Measurements from ENCODE around the gene IL4R.
"Not testable (repeated sequence)": the region's sequence is repeated elsewhere in the genome, so short reads cannot be mapped to it uniquely, and the experiment has no call there.

IL4R gene

DNA sequence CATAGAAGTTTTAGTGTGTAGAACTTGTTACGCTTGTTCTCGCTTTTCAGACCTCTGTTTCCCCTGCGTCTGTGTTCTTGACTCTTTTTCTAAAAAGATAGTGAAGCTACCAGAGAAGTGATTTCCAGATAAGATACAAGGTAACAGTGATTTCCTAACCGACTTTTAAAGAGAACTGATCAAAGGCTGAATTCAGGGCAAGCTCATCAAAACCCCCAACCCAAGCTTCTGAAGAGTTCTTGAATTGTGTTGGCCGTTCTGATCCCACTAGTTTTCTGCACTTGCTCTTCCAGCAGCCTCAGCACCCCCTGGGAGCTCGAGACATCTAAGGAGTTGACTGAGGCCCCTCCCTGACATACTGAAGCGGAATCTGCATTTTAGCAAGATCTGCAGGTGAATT, 32.5 kb upstream of the IL4R start:
- Mint-ChIP-seq H3K27me3 (no peaks in the 10 kb centered on the region), H3K27ac (peak overlapping the region in 1 of 2 donors; percentile 49), H3K4me1 (peaks cover 59% of the 10 kb centered on the region)

DNA sequence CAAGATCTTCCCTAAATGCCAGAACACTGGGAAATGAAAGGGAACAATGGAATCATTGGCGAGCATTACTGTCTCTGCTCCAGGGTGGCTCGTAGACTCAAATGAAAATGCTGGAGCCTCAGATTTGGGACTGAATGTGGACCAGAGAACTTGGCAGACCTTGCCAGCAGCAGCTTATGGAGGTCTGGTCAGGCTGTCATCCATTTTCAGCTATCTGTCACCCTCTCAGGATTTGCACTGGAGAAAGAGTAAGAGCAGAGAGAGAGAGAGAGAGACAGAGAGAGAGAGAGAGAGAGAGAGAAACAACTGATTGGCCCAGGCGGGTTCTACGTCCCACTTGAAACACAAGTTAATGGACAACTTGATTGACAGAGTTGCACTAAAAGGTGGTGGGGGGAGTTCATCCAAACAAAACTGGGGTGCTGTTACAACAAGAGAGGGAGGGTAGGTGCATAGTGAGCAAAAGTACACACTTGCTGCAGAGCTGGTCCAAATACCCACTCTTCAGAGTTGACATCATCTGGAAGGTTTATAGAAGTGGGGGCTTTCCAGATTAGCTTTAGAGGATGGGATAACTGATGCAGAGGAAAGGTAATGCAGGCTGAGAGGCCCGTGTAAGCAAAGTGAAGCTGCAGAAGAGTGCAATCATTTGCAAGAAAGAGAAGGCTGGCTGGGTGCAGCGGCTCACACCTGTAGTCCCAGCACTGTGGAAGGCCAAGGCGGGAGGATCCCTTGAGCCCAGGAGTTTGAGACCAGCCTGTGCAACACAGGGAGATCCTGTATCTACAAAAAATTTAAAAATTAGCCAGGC, 28.7 kb upstream of the IL4R start:
- Mint-ChIP-seq H3K4me3 (peak overlapping the region; percentile 28 to 58), H3K4me1 (peaks cover 76% of the 10 kb centered on the region), H3K27ac (peak overlapping the region; percentile 6 to 21), H3K9me3 (peaks cover 5 to 8% of the 10 kb centered on the region in 2 donors), H3K27me3 (no peaks in the 10 kb centered on the region)
- DNase-seq: no peak
- ATAC-seq: peak; percentile 82

More for the DNA sequence above, 32.5 kb upstream of the IL4R start:
- Mint-ChIP-seq H3K9me3 (no peaks in the 10 kb centered on the region), H3K4me3 (no peak overlapping the region)
- ATAC-seq: no peak
- DNase-seq: no peak

DNA sequence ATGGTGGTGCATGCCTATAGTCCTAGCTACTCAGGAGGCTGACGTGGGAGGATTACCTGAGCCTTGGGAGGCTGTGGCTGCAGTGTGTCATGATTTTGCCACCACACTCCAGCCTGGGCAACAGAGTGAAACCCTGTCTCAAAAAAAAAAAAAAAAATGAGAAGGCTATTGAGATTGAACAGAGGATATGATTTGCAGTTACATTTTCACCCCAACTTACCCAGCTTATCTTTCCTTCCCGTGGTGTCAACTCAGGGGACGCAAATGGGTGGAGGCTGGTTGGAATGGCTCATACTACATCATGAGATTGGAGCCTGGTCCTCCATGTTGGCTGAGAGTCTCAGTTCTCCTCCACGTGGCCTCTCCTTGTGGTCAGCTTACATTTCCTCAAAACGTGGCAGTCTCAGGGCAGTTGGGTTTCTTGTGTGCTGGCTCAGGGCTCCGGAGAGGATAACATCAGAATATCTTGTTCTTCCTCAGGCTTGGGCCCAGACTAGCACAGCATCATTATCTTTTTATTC, 28.0 kb upstream of the IL4R start:
- peaks cover 83% of the 10 kb centered on the region for H3K4me1 Mint-ChIP-seq
- H3K27me3 Mint-ChIP-seq: no peaks in the 10 kb centered on the region
- H3K9me3 Mint-ChIP-seq: peaks cover 5 to 8% of the 10 kb centered on the region in 2 donors
- peak overlapping the region in 1 of 2 donors; percentile 21 for H3K27ac Mint-ChIP-seq
- peak overlapping the region in 1 of 2 donors; percentile 28 for H3K4me3 Mint-ChIP-seq
- no peak for DNase-seq
- peak; percentile 38 for ATAC-seq

DNA sequence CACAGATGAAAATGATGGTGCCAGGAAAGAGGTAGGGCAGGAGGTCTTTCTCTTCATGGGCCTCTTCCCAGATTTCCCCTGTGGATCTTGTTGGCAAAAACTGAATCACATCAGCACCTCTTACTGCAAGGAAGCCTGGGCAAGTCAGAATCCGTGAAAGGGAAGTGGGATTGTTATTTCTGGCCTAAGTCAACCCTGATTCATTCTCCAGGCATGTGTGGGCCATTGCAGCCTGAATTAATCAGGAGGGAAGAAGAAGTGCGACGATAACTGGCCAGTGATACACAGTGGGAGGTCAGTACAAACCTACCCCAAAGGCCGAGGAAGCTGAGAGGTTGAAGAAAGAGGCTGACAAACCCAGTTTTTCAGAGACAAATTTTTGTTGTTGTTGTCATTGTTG, 27.3 kb upstream of the IL4R start:
- Mint-ChIP-seq H3K4me3 (no peak overlapping the region), H3K27me3 (no peaks in the 10 kb centered on the region), H3K4me1 (peaks cover 82% of the 10 kb centered on the region), H3K9me3 (peaks cover 5 to 8% of the 10 kb centered on the region in 2 donors), H3K27ac (no peak overlapping the region)
- no peak for DNase-seq
- ATAC-seq: no peak

DNA sequence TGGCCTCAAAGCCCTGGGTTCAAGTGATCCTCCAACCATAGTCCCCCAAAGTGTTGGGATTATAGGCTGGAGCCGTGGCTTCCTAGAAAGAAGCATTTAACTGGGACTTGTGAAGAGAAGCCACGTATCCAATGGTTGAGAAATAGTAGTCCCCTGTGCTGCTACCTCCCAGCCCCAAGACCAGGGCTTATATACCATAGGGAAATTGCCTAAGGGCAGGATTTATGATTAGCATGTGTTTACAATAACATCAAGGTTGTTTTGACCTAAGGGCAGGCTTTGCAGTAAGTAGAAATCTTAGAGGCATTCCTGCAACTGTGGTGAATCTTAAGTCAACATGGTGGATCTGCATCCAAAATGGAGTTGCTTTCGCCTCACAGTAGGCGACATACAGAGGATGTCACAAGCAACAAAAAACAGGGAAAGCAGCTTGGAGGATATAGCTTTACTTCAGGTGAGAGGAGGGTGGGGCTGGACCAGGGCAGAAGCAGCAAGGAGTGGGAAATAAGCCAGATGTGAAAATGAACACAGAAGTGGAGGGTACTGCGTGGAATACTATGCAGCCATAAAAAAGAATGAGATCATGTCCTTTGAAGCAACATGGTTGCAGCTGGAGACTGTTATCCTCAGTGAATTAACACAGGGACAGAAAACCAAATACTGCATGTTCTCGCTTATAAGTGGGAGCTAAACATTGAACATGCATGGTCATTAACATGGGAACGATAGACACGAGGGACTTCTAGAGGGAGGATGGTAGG, 26.5 kb upstream of the IL4R start:
- H3K9me3 Mint-ChIP-seq: peaks cover 5 to 8% of the 10 kb centered on the region in 2 donors
- ATAC-seq (no peak), DNase-seq (no peak)
- H3K4me1 Mint-ChIP-seq: peaks cover 76% of the 10 kb centered on the region
- H3K27me3 Mint-ChIP-seq: no peaks in the 10 kb centered on the region
- no peak overlapping the region for H3K27ac Mint-ChIP-seq
- no peak overlapping the region for H3K4me3 Mint-ChIP-seq

DNA sequence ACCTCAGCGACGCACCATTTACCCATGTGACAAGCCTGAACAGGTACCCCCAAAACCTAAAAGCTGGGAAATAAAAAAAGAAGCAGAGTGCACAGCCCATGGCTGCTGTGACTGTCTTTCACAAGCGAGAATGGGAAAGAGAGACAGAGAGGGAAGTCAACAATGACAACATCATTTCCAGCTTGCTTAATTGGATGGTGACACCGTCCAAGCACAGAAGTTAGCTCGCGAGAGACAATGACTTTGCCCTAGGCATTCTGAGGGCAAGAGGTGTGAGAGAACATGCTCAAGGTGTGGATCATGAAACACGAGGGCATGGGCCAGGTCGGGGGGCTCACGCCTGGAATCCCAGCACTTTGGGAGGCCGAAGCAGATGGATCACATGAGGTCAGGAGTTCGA, 25.9 kb upstream of the IL4R start:
- H3K27me3 Mint-ChIP-seq: no peaks in the 10 kb centered on the region
- DNase-seq: no peak
- peaks cover 69% of the 10 kb centered on the region for H3K4me1 Mint-ChIP-seq
- H3K9me3 Mint-ChIP-seq: peaks cover 5 to 8% of the 10 kb centered on the region in 2 donors
- H3K27ac Mint-ChIP-seq: no peak overlapping the region
- no peak overlapping the region for H3K4me3 Mint-ChIP-seq
- no peak for ATAC-seq

DNA sequence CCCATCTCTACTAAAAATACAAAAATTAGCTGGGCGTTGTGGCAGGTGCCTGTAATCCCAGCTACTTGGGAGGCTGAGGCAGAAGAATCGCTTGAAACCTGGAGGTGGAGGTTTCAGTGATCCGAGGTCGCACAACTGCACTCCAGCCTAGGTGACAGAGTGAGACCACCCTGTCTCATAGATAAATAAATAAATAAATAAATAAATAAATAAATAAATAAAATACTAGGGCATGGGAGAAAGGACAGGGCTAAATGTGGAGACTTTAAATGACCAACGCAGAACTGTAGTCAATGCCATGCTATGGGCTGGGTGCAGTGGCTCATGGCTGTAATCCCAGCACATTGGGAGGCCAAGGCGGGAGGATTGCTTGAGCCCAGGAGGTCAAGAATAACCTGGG, 25.5 kb upstream of the IL4R start:
- not testable (repeated sequence) for ATAC-seq, H3K9me3 Mint-ChIP-seq, H3K4me3 Mint-ChIP-seq, DNase-seq, H3K27ac Mint-ChIP-seq, H3K27me3 Mint-ChIP-seq
- H3K4me1 Mint-ChIP-seq: peaks cover 65% of the 10 kb centered on the region

DNA sequence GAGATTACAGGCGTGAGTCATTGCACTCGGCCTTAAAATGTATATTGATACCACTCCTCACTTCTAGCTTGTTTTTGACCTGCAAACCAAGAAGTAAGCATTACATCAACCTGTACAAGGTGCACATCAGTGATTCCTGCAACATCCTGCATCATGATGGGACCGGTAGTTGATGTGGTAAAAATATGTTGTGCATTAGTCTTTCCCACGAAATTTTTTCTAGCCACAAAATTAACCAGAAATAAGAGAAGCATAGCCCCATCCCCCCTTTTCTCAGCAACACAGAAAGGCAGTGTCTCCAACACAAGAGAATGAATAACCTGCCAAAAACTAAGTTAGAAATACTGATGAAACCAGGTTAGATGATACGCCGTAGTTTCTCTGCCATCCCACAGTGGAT, 24.1 kb upstream of the IL4R start:
- ATAC-seq (no peak), DNase-seq (no peak)
- Mint-ChIP-seq H3K27me3 (no peaks in the 10 kb centered on the region), H3K4me3 (no peak overlapping the region), H3K27ac (no peak overlapping the region), H3K4me1 (peaks cover 51% of the 10 kb centered on the region), H3K9me3 (peaks cover 5 to 8% of the 10 kb centered on the region in 2 donors)

DNA sequence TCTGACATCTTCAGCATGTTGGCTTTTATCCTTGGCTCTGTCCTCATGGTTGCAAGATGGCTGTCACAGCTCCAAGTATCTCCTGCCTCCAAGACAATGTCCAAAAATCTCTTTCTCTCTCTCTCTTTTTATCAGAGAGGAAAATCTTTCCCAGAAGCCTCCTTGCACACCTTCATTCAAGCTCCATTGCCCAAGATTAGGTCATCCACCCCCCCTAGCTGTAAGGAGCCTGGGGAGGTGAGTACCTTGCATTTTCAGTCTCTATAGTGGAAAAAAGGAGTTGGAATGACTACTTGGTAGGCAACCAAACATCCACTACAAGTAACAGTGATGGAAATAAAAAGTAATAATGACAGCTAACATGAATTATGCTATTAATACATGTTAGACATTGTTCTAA, 23.2 kb upstream of the IL4R start:
- H3K27me3 Mint-ChIP-seq: no peaks in the 10 kb centered on the region
- DNase-seq: no peak
- H3K4me3 Mint-ChIP-seq: no peak overlapping the region
- H3K27ac Mint-ChIP-seq: no peak overlapping the region
- peaks cover 5 to 8% of the 10 kb centered on the region in 2 donors for H3K9me3 Mint-ChIP-seq
- H3K4me1 Mint-ChIP-seq: peaks cover 42% of the 10 kb centered on the region
- no peak for ATAC-seq

DNA sequence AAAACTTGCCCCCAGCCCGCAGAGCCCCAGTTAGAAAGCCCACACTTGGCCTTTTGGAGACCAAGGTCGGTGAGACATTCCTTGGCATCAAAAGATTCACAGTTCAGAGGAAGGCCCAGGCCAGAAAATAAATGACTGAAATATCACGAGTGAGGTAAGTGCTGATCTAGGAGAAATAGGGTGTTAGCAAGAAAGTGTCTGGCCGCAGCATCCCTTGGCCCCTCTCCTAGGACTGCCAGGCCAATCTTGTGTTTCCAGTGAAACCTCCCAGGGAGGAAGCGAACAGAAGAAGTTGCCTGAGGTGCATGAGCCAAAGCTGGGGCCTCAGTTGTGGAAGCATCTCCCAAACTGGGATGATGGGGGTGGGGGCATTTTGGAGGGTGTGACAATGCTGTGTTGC, 22.7 kb upstream of the IL4R start:
- no peak overlapping the region for H3K4me3 Mint-ChIP-seq
- peaks cover 5 to 8% of the 10 kb centered on the region in 2 donors for H3K9me3 Mint-ChIP-seq
- H3K4me1 Mint-ChIP-seq: peaks cover 37% of the 10 kb centered on the region
- no peaks in the 10 kb centered on the region for H3K27me3 Mint-ChIP-seq
- no peak overlapping the region for H3K27ac Mint-ChIP-seq
- DNase-seq: no peak
- ATAC-seq: no peak

DNA sequence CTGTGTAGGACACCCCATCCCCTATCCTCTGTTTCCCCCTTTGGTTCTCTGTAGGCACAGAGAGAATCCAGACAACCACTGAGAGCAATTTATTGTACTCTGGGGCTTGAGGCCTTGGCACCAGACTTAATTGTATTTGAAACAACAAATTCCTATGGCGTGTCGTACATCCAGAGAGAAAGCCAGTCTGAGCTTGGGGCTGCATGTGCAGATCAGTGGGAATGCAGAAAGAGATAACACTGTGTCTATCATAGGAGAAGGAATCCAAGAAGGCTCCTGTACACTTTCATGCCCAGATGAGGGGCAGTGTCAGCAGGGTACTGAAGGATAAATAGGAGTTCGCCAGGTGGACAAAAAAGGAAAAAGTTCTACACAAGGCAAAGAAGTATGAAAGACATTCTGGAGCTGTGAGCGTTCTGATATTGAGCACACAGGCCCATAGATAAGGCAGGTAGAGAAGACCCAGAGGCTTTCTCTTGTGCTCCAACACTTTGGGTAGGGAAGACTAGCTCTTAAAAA, 22.0 kb upstream of the IL4R start:
- ATAC-seq (no peak), DNase-seq (no peak)
- H3K9me3 Mint-ChIP-seq: peaks cover 5 to 8% of the 10 kb centered on the region in 2 donors
- no peak overlapping the region for H3K4me3 Mint-ChIP-seq
- peaks cover 32% of the 10 kb centered on the region for H3K4me1 Mint-ChIP-seq
- no peaks in the 10 kb centered on the region for H3K27me3 Mint-ChIP-seq
- no peak overlapping the region for H3K27ac Mint-ChIP-seq

DNA sequence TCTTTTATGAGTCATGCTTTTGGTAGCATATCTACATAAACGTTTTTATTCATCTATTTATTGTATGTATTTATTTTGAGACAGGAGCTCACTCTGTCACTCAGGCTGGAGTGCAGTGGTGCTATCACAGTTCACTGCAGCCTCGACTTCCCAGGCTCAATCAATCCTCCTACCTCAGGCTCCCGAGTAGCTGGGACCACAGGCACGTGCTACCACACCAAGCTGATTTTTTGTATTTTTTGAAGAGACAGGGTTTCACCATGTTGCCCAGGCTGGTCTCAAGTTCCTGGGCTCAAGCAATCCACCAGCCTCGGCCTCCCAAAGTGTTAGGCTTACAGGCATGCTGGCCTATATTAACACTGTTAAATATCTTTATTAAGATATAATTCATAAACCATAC, 20.4 kb upstream of the IL4R start:
- no peak overlapping the region for H3K27ac Mint-ChIP-seq
- no peak for DNase-seq

DNA sequence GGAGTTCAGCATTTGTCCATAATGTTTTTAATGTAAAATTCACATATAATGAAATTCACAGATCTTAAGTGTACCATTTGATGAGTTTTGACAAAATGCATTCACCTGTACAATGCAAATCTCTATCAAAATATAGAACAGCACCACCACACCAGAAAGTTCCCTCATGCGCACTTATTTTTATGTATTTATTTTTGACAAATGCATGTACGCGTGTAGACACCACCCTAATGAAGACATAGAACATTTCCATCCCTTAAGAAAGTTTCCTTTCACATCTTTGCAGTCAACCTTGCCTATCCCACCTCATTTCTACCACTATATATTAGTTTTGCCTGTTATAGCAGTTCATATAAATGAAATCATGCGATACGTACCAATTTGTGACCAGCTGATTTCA, 15.6 kb upstream of the IL4R start:
- ATAC-seq (no peak), DNase-seq (no peak)
- no peak overlapping the region for H3K27ac Mint-ChIP-seq
- no peak overlapping the region for H3K4me3 Mint-ChIP-seq
- no peaks in the 10 kb centered on the region for H3K27me3 Mint-ChIP-seq
- H3K4me1 Mint-ChIP-seq: no peaks in the 10 kb centered on the region
- no peaks in the 10 kb centered on the region for H3K9me3 Mint-ChIP-seq

More for the DNA sequence above, 20.4 kb upstream of the IL4R start:
- Mint-ChIP-seq H3K4me1 (peaks cover 26% of the 10 kb centered on the region), H3K27me3 (no peaks in the 10 kb centered on the region), H3K4me3 (no peak overlapping the region), H3K9me3 (no peaks in the 10 kb centered on the region)
- ATAC-seq: no peak

DNA sequence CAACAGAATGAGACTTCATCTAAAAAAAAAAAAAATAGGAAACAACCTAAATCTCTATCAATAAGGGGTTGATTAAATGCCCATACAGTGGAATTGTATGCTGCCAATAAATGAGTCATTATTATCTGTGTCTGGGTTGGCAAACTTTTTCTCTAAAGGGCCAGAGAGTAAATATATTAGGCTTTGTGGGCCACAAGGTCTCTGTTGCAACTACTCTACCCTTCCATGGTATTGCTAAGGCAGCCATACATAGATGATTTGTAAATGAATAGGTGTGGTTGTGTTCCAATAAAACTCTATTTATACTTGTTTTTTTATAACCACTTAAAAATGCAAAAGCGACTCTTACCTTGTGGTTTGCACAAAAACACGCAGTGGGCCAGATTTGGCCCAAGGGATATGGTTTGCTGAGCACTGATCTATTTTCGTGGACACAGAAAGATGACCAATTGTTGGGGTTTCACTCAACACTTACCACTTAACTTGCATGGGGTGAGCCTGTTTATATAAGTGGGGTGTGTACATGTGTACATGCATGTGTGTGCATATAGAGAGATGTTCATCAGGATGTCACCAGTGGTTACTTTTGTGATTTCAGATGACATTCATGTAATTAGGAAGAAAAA, 12.4 kb upstream of the IL4R start:
- ATAC-seq (no peak), DNase-seq (no peak)
- peaks cover 13% of the 10 kb centered on the region for H3K4me1 Mint-ChIP-seq
- no peak overlapping the region for H3K27ac Mint-ChIP-seq
- H3K9me3 Mint-ChIP-seq: peaks cover 8 to 9% of the 10 kb centered on the region in 2 donors
- H3K4me3 Mint-ChIP-seq: no peak overlapping the region
- H3K27me3 Mint-ChIP-seq: peaks cover 6% of the 10 kb centered on the region

DNA sequence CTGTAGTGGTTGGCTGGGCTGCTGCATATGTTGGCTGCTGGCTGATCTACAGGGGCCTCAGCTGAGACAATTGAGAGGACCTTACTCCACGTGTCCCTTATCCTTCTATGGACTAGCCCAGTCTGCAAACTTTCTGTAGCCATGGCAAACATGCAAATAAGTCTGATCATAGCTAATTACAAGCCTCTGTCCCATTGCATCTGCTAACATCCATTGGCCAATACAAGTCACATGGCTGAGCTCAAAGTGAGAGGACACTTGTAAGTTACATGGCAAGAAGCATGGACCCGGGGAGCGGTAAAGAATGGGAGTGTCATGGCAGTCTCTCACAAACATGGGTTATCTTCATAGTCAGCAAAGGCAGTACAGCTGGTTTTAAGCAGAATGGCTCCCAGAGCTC, 11.6 kb upstream of the IL4R start:
- no peak overlapping the region for H3K4me3 Mint-ChIP-seq
- peaks cover 13% of the 10 kb centered on the region for H3K4me1 Mint-ChIP-seq
- ATAC-seq: no peak

More for the DNA sequence above, 11.6 kb upstream of the IL4R start:
- Mint-ChIP-seq H3K27ac (no peak overlapping the region), H3K9me3 (peaks cover 13 to 14% of the 10 kb centered on the region in 2 donors), H3K27me3 (peaks cover 6% of the 10 kb centered on the region)
- no peak for DNase-seq
